Tibial nerve (tissue), 3 donors: Measurements from ENCODE around the gene RNU1-2.

Experiments used
- CTCF ChIP-seq, 5 experiments: fragments of 200-600 bp in 3 of 5; fragments of 450-650 bp in 2 of 5; sonication (generic) in 3 of 5; IDR thresholded peaks; one replicate each; pipeline ENCODE4 v1.5.1; 2016 to 2019; ENCODE audit warnings: antibody characterized with exemption in 5 of 5, mild to moderate bottlenecking in 3 of 5, moderate library complexity in 2 of 5
- POLR2A ChIP-seq, 2 donors: fragments of 450-650 bp; IDR thresholded peaks; one replicate each; pipeline ENCODE4 v1.6.1; 2017; ENCODE audit warnings: antibody characterized with exemption in 2 of 2, mild to moderate bottlenecking in 2 of 2, moderate library complexity in 2 of 2

DNA sequence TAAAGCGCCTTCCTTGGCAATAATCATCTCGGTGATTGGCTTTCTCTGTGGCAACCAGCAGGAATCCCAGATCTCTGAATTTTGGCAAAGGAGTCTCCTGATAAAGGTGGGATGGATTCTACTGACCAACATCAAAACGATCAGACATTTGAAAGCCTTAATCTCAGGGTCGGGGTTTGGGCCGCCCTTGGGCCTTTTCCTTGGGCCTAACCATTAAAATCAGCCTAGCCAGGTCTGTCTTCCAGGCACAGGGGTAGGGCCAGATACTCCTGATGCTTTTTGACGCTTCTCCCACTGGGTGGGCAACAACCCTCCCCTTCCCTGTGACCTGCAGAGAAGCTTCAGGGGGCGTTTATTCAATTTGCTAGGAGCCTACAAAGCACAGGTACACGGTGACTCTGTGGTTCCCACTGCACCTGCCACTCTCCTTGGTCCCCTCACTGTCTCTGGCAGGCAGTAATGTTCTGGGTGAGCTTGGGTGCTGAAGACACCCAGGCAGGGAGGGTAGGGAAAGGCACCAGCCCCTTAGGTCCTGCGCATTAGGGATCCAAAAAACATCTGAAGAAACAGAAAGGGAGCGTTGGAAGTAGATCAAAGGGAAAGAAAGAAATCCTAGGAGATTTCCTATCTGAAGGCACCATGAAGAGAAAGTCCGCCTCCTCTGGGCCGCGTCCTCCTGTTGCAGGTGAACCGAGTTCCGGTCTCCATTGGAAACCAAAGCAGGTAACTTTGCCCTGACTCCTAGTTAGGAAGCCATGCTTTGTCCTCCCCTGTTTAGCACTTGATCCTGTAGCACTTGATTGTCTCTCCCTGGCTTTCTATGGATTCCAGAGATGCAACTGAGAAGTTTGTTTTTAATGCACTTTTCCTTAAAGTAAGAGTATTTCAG is 12.3 kb downstream of the RNU1-2 start:
- TF ChIP-seq POLR2A (IDR thresholded peaks at IDR 0.05) (peak in 1 of 2 donors; percentile 2), CTCF (IDR thresholded peaks at IDR 0.05) (no peak)
